ENCODE data around the gene CLCN6. TPM values are rescaled to one million over a fixed set of nuclear protein-coding genes. Genes with fewer than 3 reads are reported as not detected.

Gene CLCN6
- total and polyA plus RNA-seq, 2 donors (not counting 1 experiment from before 2014, with no cell fraction given), result 15.3 to 19.3 TPM

- Histone ChIP-seq H3K4me2 (ENCODE audit: extremely low read depth, insufficient read depth, low read length) (no peak overlapping the region), H3K27me3 (ENCODE audit: control insufficient read depth, insufficient read depth, low read length) (peaks cover 22% of the 10 kb centered on the region), H3K9me3 (ENCODE audit: control insufficient read depth, insufficient read depth, low read depth, low read length) (no peaks in the 10 kb centered on the region), H3K36me3 (ENCODE audit: control insufficient read depth, insufficient read depth, low read length) (no peaks in the 10 kb centered on the region), H3K79me2 (ENCODE audit: control insufficient read depth, insufficient read depth, low read length) (no peaks in the 10 kb centered on the region), H4K20me1 (ENCODE audit: control insufficient read depth, extremely low read depth, insufficient read depth, low read length) (no peaks in the 10 kb centered on the region), H3K4me3 (replicated peaks in 1 of 4; ENCODE audit: control extremely low read depth in 1 of 4, insufficient read depth in 1 of 4, low read depth in 3 of 4, low read length in 4 of 4) (no peak overlapping the region), H3K27ac (ENCODE audit: insufficient read depth, low read length) (no peak overlapping the region), H3K9ac (ENCODE audit: insufficient read depth, low read length) (no peak overlapping the region), H2AFZ (ENCODE audit: low read length) (no peak overlapping the region), H3K4me1 (ENCODE audit: control insufficient read depth, extremely low read depth, insufficient read depth, low read length) (no peaks in the 10 kb centered on the region)
- no peak for DNase-seq (ENCODE audit: low read depth in 2 of 2)
- TF ChIP-seq CTCF (conservative IDR thresholded peaks at IDR 0.05 in 1 of 2, IDR thresholded peaks at IDR 0.05 in 1 of 2; ENCODE audit: low read depth in 1 of 2, low read length in 2 of 2), result no peak
- TF ChIP-seq EZH2 (IDR thresholded peaks at IDR 0.05; ENCODE audit: low read length, missing control alignments), result no peak
Measured at GRCh38 chr1:11855430-11855829, 49.4 kb downstream of the CLCN6 start.

- no peak overlapping the region for H3K4me3 ChIP-seq (replicated peaks in 1 of 4; ENCODE audit: control extremely low read depth in 1 of 4, insufficient read depth in 1 of 4, low read depth in 3 of 4, low read length in 4 of 4)
- H2AFZ ChIP-seq (ENCODE audit: low read length), result no peak overlapping the region
- H3K36me3 ChIP-seq (ENCODE audit: control insufficient read depth, insufficient read depth, low read length), result no peaks in the 10 kb centered on the region
- DNase-seq (ENCODE audit: low read depth in 2 of 2), result no peak
- H3K9ac ChIP-seq (ENCODE audit: insufficient read depth, low read length), result no peak overlapping the region
- H3K79me2 ChIP-seq (ENCODE audit: control insufficient read depth, insufficient read depth, low read length), result no peaks in the 10 kb centered on the region
- no peak for TF ChIP-seq EZH2 (IDR thresholded peaks at IDR 0.05; ENCODE audit: low read length, missing control alignments)
- no peak for TF ChIP-seq CTCF (conservative IDR thresholded peaks at IDR 0.05 in 1 of 2, IDR thresholded peaks at IDR 0.05 in 1 of 2; ENCODE audit: low read depth in 1 of 2, low read length in 2 of 2)
- no peak overlapping the region for H3K4me2 ChIP-seq (ENCODE audit: extremely low read depth, insufficient read depth, low read length)
- H3K4me1 ChIP-seq (ENCODE audit: control insufficient read depth, extremely low read depth, insufficient read depth, low read length), result no peaks in the 10 kb centered on the region
- peaks cover 28% of the 10 kb centered on the region for H3K27me3 ChIP-seq (ENCODE audit: control insufficient read depth, insufficient read depth, low read length)
- no peak overlapping the region for H3K27ac ChIP-seq (ENCODE audit: insufficient read depth, low read length)
- no peaks in the 10 kb centered on the region for H4K20me1 ChIP-seq (ENCODE audit: control insufficient read depth, extremely low read depth, insufficient read depth, low read length)
- H3K9me3 ChIP-seq (ENCODE audit: control insufficient read depth, insufficient read depth, low read depth, low read length), result no peaks in the 10 kb centered on the region
Measured at GRCh38 chr1:11856698-11857097, 50.7 kb downstream of the CLCN6 start.

GRCh38 chr1:11857164-11857851 lies 51.3 kb downstream of the CLCN6 start:
- Histone ChIP-seq H4K20me1 (ENCODE audit: control insufficient read depth, extremely low read depth, insufficient read depth, low read length) (no peaks in the 10 kb centered on the region), H3K4me1 (ENCODE audit: control insufficient read depth, extremely low read depth, insufficient read depth, low read length) (no peaks in the 10 kb centered on the region), H2AFZ (ENCODE audit: low read length) (no peak overlapping the region), H3K4me2 (ENCODE audit: extremely low read depth, insufficient read depth, low read length) (no peak overlapping the region), H3K9ac (ENCODE audit: insufficient read depth, low read length) (no peak overlapping the region), H3K4me3 (replicated peaks in 1 of 4; ENCODE audit: control extremely low read depth in 1 of 4, insufficient read depth in 1 of 4, low read depth in 3 of 4, low read length in 4 of 4) (no peak overlapping the region), H3K36me3 (ENCODE audit: control insufficient read depth, insufficient read depth, low read length) (no peaks in the 10 kb centered on the region), H3K9me3 (ENCODE audit: control insufficient read depth, insufficient read depth, low read depth, low read length) (no peaks in the 10 kb centered on the region), H3K27me3 (ENCODE audit: control insufficient read depth, insufficient read depth, low read length) (peaks cover 28% of the 10 kb centered on the region), H3K27ac (ENCODE audit: insufficient read depth, low read length) (no peak overlapping the region), H3K79me2 (ENCODE audit: control insufficient read depth, insufficient read depth, low read length) (no peaks in the 10 kb centered on the region)
- TF ChIP-seq EZH2 (IDR thresholded peaks at IDR 0.05; ENCODE audit: low read length, missing control alignments) (no peak), CTCF (conservative IDR thresholded peaks at IDR 0.05 in 1 of 2, IDR thresholded peaks at IDR 0.05 in 1 of 2; ENCODE audit: low read depth in 1 of 2, low read length in 2 of 2) (no peak)
- DNase-seq (ENCODE audit: low read depth in 2 of 2), result no peak

Data from fibroblast of lung (primary cell).